Loucy (cell line): ENCODE measurements around the gene THRAP3.

Experiments
- CTCF ChIP-seq: fragments of 200-600 bp; sonication (generic); conservative IDR thresholded peaks from 2 replicates; pipeline ENCODE4 v1.5.1; 2014; ENCODE audit warnings: mild to moderate bottlenecking, antibody characterized with exemption, low read length
- EZH2phosphoT487 ChIP-seq: fragments of 200-600 bp; IDR thresholded peaks from 2 replicates; pipeline ENCODE4 v1.6.1; 2018; ENCODE audit warnings: antibody characterized with exemption, mild to moderate bottlenecking, moderate library complexity, borderline replicate concordance

- TF ChIP-seq CTCF: no peak
- TF ChIP-seq EZH2phosphoT487: no peak
Measured at GRCh38 chr1:36251794-36252481, 27.7 kb downstream of the THRAP3 start.
